Thoracic aorta (tissue), 2 donors: ENCODE results near the gene ARID1A. TPM values are rescaled to one million over a fixed set of nuclear protein-coding genes. Genes with fewer than 3 reads are reported as not detected.

Experiments
- ATAC-seq: fragments of 150-250 bp; one replicate; pipeline ENCODE4 v1.8.0; 2017; ENCODE audit warnings: low read depth; ENCODE audit not compliant: insufficient number of reproducible peaks, low FRiP score
- DNase-seq: peaks from one replicate; pipeline ENCODE4 v3.0.0-alpha.2; 2020; ENCODE audit warnings: low spot score
- H3K27ac ChIP-seq, 2 donors: fragments of 200-600 bp; sonication (generic); 1 replicate in 1 of 2; 2 replicates in 1 of 2; pipeline ENCODE4 v1.5.1; 2016; ENCODE audit warnings: mild to moderate bottlenecking in 2 of 2, moderate library complexity in 2 of 2
- H3K27me3 ChIP-seq: fragments of 200-600 bp; sonication (generic); replicated peaks from 2 replicates; pipeline ENCODE4 v1.6.0; 2016; ENCODE audit warnings: mild to moderate bottlenecking; ENCODE audit not compliant: insufficient read depth
- H3K36me3 ChIP-seq: fragments of 200-600 bp; sonication (generic); one replicate; pipeline ENCODE4 v1.5.1; 2016
- H3K4me1 ChIP-seq, 2 donors: fragments of 200-600 bp; sonication (generic); 1 replicate in 1 of 2; 2 replicates in 1 of 2; pipeline versions ENCODE4 v1.5.1 to v1.6.0; 2016; ENCODE audit warnings: low read depth in 2 of 2, mild to moderate bottlenecking in 1 of 2; ENCODE audit not compliant: control insufficient read depth in 1 of 2
- H3K4me3 ChIP-seq: fragments of 200-600 bp; sonication (generic); 2 replicates; pipeline ENCODE4 v1.5.1; 2016; ENCODE audit warnings: mild to moderate bottlenecking
- H3K9me3 ChIP-seq: fragments of 200-600 bp; sonication (generic); 2 replicates; pipeline ENCODE4 v1.5.1; 2016
- total RNA-seq, 2 donors: library from RNA; depleted of rRNA; stranded (reverse); fragments of >200 nt; gene quantifications; one replicate each; pipeline versions ENCODE4 v1.1.0 to v1.2.3, GENCODE V29; 2016
- TF ChIP-seq, protein P1 (sequence below): fragments of 200-600 bp; sonication (generic); IDR thresholded peaks from one replicate; pipeline ENCODE4 v1.5.1; 2019; ENCODE audit warnings: antibody characterized with exemption

ARID1A gene
- total RNA-seq, 2 donors from 2014 or later: 53.6 to 69.2 TPM

DNA sequence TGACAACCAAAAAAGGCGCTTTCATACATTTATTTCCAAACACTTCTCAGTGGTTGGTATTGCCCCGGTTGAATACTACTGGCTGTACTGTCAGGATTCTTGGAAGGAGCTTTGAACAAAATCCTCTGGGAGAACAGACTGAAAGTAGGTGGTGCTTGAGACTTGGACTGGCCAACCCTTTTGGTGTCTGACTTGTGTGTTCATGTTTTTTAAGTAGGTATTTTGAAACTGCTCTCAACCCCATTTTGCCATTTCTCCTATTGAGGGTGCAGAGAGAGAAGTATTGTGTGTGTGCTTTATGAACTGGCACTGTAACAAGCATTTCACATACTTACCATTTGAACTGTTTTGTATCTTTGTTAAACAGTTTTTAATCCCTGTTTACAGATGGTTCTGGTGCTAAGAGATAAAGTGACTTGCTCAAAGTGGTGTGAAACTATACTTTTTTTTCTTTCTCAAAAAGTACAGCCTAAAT, 21.2 kb downstream of the ARID1A start:
- TF ChIP-seq, protein P1, sequence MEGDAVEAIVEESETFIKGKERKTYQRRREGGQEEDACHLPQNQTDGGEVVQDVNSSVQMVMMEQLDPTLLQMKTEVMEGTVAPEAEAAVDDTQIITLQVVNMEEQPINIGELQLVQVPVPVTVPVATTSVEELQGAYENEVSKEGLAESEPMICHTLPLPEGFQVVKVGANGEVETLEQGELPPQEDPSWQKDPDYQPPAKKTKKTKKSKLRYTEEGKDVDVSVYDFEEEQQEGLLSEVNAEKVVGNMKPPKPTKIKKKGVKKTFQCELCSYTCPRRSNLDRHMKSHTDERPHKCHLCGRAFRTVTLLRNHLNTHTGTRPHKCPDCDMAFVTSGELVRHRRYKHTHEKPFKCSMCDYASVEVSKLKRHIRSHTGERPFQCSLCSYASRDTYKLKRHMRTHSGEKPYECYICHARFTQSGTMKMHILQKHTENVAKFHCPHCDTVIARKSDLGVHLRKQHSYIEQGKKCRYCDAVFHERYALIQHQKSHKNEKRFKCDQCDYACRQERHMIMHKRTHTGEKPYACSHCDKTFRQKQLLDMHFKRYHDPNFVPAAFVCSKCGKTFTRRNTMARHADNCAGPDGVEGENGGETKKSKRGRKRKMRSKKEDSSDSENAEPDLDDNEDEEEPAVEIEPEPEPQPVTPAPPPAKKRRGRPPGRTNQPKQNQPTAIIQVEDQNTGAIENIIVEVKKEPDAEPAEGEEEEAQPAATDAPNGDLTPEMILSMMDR: no peak
- DNase-seq (no peak), ATAC-seq (no peak)
- no peaks in the 10 kb centered on the region for H3K36me3 ChIP-seq
- H3K27me3 ChIP-seq: no peaks in the 10 kb centered on the region
- no peak overlapping the region for H3K4me3 ChIP-seq
- H3K9me3 ChIP-seq: no peaks in the 10 kb centered on the region
- no peak overlapping the region for H3K27ac ChIP-seq
- peaks cover 59 to 91% of the 10 kb centered on the region in 2 donors for H3K4me1 ChIP-seq

- no peaks in the 10 kb centered on the region for H3K36me3 ChIP-seq
- peaks cover 58 to 91% of the 10 kb centered on the region in 2 donors for H3K4me1 ChIP-seq
- H3K4me3 ChIP-seq: no peak overlapping the region
- TF ChIP-seq, protein P1: no peak
- no peaks in the 10 kb centered on the region for H3K9me3 ChIP-seq
- DNase-seq (no peak), ATAC-seq (no peak)
- H3K27ac ChIP-seq: no peak overlapping the region
- H3K27me3 ChIP-seq: no peaks in the 10 kb centered on the region
These were observed 23.4 kb downstream of the ARID1A start for GRCh38 chr1:26719205-26719604.

- Histone ChIP-seq H3K9me3 (no peaks in the 10 kb centered on the region), H3K4me3 (no peak overlapping the region), H3K36me3 (no peaks in the 10 kb centered on the region), H3K4me1 (peaks cover 67 to 97% of the 10 kb centered on the region in 2 donors), H3K27me3 (no peaks in the 10 kb centered on the region), H3K27ac (peak overlapping the region; percentile 15 to 57)
- TF ChIP-seq, protein P1: no peak
- no peak for DNase-seq
- ATAC-seq: no peak
These were observed 26.0 kb downstream of the ARID1A start for GRCh38 chr1:26721669-26722355.

DNA sequence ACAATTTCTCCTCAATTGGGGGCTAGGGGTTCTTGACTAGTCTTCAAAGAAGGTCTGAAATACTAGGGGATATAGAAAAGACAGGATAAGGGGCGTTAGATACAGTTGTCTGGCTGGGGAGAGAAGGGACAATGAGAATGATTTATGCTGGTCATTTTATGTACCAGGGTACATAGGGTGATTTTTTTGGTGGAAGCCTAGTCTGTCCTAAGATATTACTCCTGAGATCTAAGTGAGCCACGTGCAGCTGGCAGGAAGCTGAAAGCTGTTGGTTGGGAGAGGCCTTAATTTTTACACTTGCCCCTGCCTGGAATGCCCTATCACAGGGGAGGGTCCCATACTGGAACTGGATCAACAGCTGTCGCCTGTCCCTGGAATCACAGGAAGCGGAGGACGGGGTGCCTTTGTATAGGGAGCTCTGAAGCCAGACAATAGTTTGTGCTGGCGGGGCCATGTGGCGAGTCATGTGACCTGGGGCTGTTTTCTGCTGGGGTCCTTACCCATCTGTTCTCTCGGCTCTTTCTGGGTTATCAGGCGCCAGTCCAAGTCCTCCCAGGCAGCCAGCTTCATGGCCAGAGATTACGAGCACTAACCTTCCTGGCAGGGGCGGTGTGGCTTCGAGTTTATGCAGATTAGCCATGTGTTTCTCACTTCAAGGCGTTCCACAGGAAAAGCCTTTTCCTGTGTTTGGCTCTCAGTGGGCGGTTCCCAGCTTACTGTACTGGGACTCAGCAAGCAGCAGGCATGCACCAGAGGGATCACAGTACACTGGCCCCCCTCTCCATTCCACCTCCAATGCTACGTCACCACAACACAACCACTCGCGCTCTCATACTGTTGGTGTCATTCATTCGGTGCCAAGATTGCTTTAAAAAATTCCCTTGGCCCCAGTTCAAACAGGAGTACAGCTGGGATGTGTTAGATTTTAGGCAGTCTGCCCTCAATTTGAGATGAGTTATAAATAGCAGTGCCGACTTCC, 27.5 kb downstream of the ARID1A start:
- H3K27me3 ChIP-seq: no peaks in the 10 kb centered on the region
- H3K4me1 ChIP-seq: peaks cover 59 to 97% of the 10 kb centered on the region in 2 donors
- TF ChIP-seq, protein P1: no peak
- DNase-seq (peak; percentile 86), ATAC-seq (peak; percentile 92)
- H3K9me3 ChIP-seq: no peaks in the 10 kb centered on the region
- peak overlapping the region; percentile 67 to 78 for H3K27ac ChIP-seq
- H3K36me3 ChIP-seq: no peaks in the 10 kb centered on the region
- H3K4me3 ChIP-seq: peak overlapping the region; percentile 48

- peak overlapping the region; percentile 67 to 78 for H3K27ac ChIP-seq
- no peaks in the 10 kb centered on the region for H3K36me3 ChIP-seq
- DNase-seq (no peak), ATAC-seq (no peak)
- no peaks in the 10 kb centered on the region for H3K27me3 ChIP-seq
- no peaks in the 10 kb centered on the region for H3K9me3 ChIP-seq
- H3K4me3 ChIP-seq: peak overlapping the region; percentile 48
- TF ChIP-seq, protein P1: no peak
- H3K4me1 ChIP-seq: peaks cover 58 to 97% of the 10 kb centered on the region in 2 donors
These were observed 28.3 kb downstream of the ARID1A start for GRCh38 chr1:26724118-26724517.
